Measurements from ENCODE around the gene PHACTR2.

Gene PHACTR2

GRCh38 chr6:143802833-143803565 lies 125.2 kb downstream of the PHACTR2 start:
- DNase-seq (ENCODE audit: insufficient read length, low spot score) (no peak), FAIRE-seq (no peak)
- no peak for TF ChIP-seq POLR2A (IDR thresholded peaks at IDR 0.05; ENCODE audit: low read depth, low read length)

- DNase-seq (ENCODE audit: insufficient read length, low spot score) (no peak), FAIRE-seq (no peak)
- no peak for TF ChIP-seq POLR2A (IDR thresholded peaks at IDR 0.05; ENCODE audit: low read depth, low read length)
Measured at GRCh38 chr6:143803769-143804568, 126.2 kb downstream of the PHACTR2 start.

DNA sequence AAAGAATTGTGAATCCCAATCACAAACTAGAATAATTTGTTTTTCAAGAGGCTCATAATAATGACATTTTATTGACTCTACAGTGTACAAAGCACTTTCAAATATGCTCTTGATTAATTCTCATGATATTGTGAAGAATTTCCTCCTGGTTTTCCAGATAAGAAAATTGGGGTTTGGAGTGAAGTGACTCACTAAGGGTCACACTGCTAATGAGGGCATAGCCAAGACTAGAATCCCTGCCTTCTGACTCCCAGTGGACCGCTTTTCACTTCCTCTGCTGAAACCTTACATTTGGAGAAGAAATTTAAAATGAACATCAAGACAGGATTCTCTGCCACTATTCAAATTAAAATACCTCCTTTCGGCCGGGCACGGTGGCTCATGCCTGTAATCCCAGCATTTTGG lies 127.1 kb downstream of the PHACTR2 start:
- FAIRE-seq: no peak
- no peak for TF ChIP-seq POLR2A (IDR thresholded peaks at IDR 0.05; ENCODE audit: low read depth, low read length)
- no peak for DNase-seq (ENCODE audit: insufficient read length, low spot score)

DNA sequence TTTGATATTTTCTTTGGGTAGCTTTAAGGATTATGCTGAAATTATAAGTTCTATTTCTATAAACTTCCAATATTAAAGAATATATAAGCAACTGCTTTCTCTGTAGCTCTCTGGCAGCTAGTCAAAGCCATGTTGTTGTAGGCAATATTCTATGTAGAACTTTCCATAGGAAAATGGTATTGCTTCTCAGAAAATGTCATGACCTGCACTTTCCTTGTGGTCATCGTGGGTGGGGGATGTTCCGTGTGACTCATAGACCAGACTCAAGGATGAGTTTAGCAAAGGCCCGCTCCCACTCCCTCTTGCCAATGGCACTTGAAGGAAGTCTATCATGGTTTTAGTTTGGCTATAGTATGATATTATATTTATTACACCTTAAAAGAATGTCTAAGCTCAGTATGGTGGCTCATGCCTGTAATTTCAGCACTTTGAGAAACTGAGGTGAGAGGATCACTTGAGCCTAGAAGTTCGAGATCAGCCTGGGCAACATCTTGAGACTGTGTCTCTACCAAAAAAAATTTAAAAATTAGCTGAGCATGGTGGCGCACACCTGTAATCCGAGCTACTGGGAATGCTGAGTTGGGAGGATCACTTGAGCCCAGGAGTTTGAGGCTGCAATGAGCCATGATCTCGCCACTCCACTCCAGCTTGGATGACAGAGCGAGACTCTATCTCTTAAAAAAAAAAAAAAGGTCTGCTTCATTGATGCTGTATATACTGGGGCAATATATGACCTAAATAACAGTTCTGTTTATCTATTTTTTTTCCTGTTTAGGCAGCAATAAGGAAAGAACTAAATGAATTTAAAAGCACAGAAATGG lies 128.7 kb downstream of the PHACTR2 start:
- TF ChIP-seq POLR2A (IDR thresholded peaks at IDR 0.05; ENCODE audit: low read depth, low read length): no peak
- DNase-seq (ENCODE audit: insufficient read length, low spot score): no peak
- no peak for FAIRE-seq

GRCh38 chr6:143807103-143807772 lies 129.5 kb downstream of the PHACTR2 start:
- FAIRE-seq (no peak), DNase-seq (ENCODE audit: insufficient read length, low spot score) (no peak)
- no peak for TF ChIP-seq POLR2A (IDR thresholded peaks at IDR 0.05; ENCODE audit: low read depth, low read length)

- DNase-seq (ENCODE audit: insufficient read length, low spot score) (no peak), FAIRE-seq (no peak)
- TF ChIP-seq POLR2A (IDR thresholded peaks at IDR 0.05; ENCODE audit: low read depth, low read length): no peak
Measured at GRCh38 chr6:143810745-143811144, 133.0 kb downstream of the PHACTR2 start.

GRCh38 chr6:143811501-143812157 lies 133.9 kb downstream of the PHACTR2 start:
- FAIRE-seq (no peak), DNase-seq (ENCODE audit: insufficient read length, low spot score) (no peak)
- no peak for TF ChIP-seq POLR2A (IDR thresholded peaks at IDR 0.05; ENCODE audit: low read depth, low read length)

DNA sequence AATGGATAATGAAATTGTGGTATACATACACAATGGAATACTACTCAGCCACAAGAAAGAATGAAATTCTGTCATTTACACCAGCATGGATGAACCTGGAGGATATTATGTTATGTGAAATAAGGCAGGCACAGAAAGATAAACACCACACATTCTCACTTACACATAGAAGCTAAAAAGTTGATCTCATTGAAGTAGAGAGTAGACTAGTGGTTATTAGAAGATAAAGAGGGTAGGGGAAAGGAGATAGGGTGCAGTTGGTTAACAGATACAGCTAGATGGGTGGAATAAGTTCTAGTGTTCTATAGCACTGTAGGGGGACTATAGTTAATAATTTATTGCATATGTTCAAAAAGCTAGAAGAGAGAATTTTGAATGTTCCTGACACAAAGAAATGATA lies 139.9 kb downstream of the PHACTR2 start:
- TF ChIP-seq POLR2A (IDR thresholded peaks at IDR 0.05; ENCODE audit: low read depth, low read length): no peak
- FAIRE-seq (no peak), DNase-seq (ENCODE audit: insufficient read length, low spot score) (no peak)

DNA sequence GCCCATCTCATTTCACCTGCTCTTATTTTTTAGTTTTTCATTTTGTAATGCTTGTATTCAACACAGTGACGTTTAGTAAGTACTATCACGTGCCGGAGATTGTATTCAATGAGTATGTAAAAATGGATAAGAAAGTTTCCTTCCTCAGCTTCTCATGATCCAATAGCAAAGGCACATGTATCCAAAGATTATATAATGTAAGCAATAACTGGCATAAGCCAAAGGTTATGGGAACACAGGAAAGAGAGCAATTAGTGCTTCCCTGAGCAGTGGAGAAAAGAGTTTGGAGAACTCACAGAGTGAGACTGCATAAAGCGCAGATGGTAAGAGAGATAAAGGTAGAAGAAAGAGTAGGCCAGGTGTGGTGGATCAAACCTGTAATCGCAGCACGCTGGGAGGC lies 143.6 kb downstream of the PHACTR2 start:
- no peak for TF ChIP-seq POLR2A (IDR thresholded peaks at IDR 0.05; ENCODE audit: low read depth, low read length)
- FAIRE-seq (no peak), DNase-seq (ENCODE audit: insufficient read length, low spot score) (no peak)

- no peak for FAIRE-seq
- TF ChIP-seq POLR2A (IDR thresholded peaks at IDR 0.05; ENCODE audit: low read depth, low read length): no peak
- DNase-seq (ENCODE audit: insufficient read length, low spot score): no peak
Measured at GRCh38 chr6:143822584-143823024, 144.8 kb downstream of the PHACTR2 start.

DNA sequence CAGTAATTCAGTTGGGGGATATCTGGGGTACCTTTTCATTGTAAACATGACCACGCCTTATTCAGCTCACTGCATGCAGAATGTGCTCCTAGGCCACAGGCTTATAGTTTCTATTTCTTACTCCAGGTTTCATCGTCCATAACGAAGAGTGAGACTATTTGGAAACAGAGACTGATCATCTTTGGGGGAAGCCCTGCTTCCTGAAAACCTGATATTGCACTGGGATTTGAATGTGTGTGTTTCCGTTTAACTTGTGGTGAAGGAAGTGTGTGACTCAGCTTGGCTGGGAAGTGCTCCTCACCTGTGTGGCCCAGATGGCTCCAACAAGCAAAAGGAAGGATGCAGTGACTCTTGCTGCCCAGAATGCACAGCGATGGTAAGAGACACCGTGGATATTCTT lies 145.8 kb downstream of the PHACTR2 start:
- FAIRE-seq (no peak), DNase-seq (ENCODE audit: insufficient read length, low spot score) (no peak)
- no peak for TF ChIP-seq POLR2A (IDR thresholded peaks at IDR 0.05; ENCODE audit: low read depth, low read length)

DNA sequence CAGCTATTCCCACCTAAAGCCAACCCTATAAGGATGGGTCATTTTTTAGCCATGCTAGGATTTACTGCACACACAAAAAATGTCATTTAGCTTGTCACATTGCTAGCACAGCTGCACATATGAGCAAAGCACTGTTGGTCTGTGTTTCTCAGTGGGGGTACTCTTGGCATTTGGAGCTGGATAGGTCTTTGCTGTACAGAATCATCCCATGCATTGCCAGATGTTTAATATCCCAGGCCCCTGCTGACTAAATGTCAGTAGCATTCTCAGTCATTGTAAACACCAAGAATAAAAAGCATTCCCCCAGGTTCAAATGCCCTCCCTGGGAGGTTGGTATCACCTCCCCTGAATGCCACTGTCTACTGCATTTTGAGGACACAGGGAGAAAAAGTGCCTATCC lies 150.8 kb downstream of the PHACTR2 start:
- no peak for TF ChIP-seq POLR2A (IDR thresholded peaks at IDR 0.05; ENCODE audit: low read depth, low read length)
- DNase-seq (ENCODE audit: insufficient read length, low spot score) (no peak), FAIRE-seq (no peak)

- no peak for TF ChIP-seq POLR2A (IDR thresholded peaks at IDR 0.05; ENCODE audit: low read depth, low read length)
- DNase-seq (ENCODE audit: insufficient read length, low spot score): no peak
- FAIRE-seq: no peak
Measured at GRCh38 chr6:143836150-143836549, 158.4 kb downstream of the PHACTR2 start.

All from H54 (cell line).